ENCODE data around the gene POLE. TPM values are rescaled to one million over a fixed set of nuclear protein-coding genes. Genes with fewer than 3 reads are reported as not detected.

The POLE gene, protein sequence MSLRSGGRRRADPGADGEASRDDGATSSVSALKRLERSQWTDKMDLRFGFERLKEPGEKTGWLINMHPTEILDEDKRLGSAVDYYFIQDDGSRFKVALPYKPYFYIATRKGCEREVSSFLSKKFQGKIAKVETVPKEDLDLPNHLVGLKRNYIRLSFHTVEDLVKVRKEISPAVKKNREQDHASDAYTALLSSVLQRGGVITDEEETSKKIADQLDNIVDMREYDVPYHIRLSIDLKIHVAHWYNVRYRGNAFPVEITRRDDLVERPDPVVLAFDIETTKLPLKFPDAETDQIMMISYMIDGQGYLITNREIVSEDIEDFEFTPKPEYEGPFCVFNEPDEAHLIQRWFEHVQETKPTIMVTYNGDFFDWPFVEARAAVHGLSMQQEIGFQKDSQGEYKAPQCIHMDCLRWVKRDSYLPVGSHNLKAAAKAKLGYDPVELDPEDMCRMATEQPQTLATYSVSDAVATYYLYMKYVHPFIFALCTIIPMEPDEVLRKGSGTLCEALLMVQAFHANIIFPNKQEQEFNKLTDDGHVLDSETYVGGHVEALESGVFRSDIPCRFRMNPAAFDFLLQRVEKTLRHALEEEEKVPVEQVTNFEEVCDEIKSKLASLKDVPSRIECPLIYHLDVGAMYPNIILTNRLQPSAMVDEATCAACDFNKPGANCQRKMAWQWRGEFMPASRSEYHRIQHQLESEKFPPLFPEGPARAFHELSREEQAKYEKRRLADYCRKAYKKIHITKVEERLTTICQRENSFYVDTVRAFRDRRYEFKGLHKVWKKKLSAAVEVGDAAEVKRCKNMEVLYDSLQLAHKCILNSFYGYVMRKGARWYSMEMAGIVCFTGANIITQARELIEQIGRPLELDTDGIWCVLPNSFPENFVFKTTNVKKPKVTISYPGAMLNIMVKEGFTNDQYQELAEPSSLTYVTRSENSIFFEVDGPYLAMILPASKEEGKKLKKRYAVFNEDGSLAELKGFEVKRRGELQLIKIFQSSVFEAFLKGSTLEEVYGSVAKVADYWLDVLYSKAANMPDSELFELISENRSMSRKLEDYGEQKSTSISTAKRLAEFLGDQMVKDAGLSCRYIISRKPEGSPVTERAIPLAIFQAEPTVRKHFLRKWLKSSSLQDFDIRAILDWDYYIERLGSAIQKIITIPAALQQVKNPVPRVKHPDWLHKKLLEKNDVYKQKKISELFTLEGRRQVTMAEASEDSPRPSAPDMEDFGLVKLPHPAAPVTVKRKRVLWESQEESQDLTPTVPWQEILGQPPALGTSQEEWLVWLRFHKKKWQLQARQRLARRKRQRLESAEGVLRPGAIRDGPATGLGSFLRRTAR (N-terminal part only)
- total RNA-seq (2011; cell fraction: chromatin; rRNA removed; ENCODE audit: low replicate concordance): 895 and 1,680 TPM in 2 replicates
- 685 and 695 TPM in 2 replicates for total RNA-seq (2011; cell fraction: nucleolus; rRNA removed)
- total RNA-seq (2011; cell fraction: nucleoplasm; rRNA removed): 707 and 745 TPM in 2 replicates
- 83.6 and 86.3 TPM in 2 replicates for total RNA-seq (2014; rRNA removed)
- 36.3 and 39.1 TPM in 2 replicates for total RNA-seq (2014; rRNA removed; fragmentation: Illumina TruSeq; extraction: Trizol)
- 42.2 and 42.3 TPM in 2 replicates for total RNA-seq (2015; rRNA removed; fragmentation: Illumina TruSeq; extraction: Trizol)
- 130 and 154 TPM in 2 replicates for total RNA-seq (2021)
- 49.6 and 81.7 TPM in 2 replicates for polyA plus RNA-seq (2011; rRNA removed)
- polyA plus RNA-seq (2011; cell fraction: cytosol; rRNA removed): 34.1 and 49.5 TPM in 2 replicates
- polyA plus RNA-seq (2011; cell fraction: nucleus; rRNA removed): 471 and 640 TPM in 2 replicates
- 78.0 and 105 TPM in 2 replicates for polyA plus RNA-seq (2012)
- polyA plus RNA-seq (2014; fragmentation: Illumina TruSeq; extraction: Trizol): 64.2 and 65.6 TPM in 2 replicates
- polyA plus RNA-seq (2014; fragmentation: Nextera tagmentation; extraction: Ambion mirVana): 1 to 10 TPM; 2.4 to 2.5 TPM
- 90.6 and 126 TPM in 2 replicates for polyA plus RNA-seq (2014; rRNA removed)
- 94.9 and 115 TPM in 2 replicates for polyA minus RNA-seq (2011; rRNA and poly(A)+ RNA removed)
- polyA minus RNA-seq (2011; cell fraction: cytosol; rRNA and poly(A)+ RNA removed): 123 and 159 TPM in 2 replicates
- 317 and 354 TPM in 2 replicates for polyA minus RNA-seq (2011; cell fraction: nucleus; rRNA and poly(A)+ RNA removed)
- Bru-seq, nascent RNA: percentile 77 among the genes with signal in this experiment
- BruChase-seq, experiment 1, labeled RNA remaining after a 2-hour chase: percentile 78 among the genes with signal in this experiment
- percentile 85 among the genes with signal in this experiment for BruChase-seq, experiment 2, labeled RNA remaining after a 6-hour chase
- long read RNA-seq, experiment 1, transcript POLE-220 (6 exons, 2,221 nt): major isoform, 11 of 142 reads
- long read RNA-seq, experiment 1, partial matches to known transcripts: 88 of 142 reads
- long read RNA-seq, experiment 1, other reads (novel, unspliced or antisense): 39 of 142 reads
- long read RNA-seq, experiment 2, partial matches to known transcripts: 34 of 61 reads
- long read RNA-seq, experiment 2, other reads (novel, unspliced or antisense): 27 of 61 reads
- long read RNA-seq, experiment 3, partial matches to known transcripts: 2 of 6 reads
- long read RNA-seq, experiment 3, other reads (novel, unspliced or antisense): 3 of 6 reads

DNA sequence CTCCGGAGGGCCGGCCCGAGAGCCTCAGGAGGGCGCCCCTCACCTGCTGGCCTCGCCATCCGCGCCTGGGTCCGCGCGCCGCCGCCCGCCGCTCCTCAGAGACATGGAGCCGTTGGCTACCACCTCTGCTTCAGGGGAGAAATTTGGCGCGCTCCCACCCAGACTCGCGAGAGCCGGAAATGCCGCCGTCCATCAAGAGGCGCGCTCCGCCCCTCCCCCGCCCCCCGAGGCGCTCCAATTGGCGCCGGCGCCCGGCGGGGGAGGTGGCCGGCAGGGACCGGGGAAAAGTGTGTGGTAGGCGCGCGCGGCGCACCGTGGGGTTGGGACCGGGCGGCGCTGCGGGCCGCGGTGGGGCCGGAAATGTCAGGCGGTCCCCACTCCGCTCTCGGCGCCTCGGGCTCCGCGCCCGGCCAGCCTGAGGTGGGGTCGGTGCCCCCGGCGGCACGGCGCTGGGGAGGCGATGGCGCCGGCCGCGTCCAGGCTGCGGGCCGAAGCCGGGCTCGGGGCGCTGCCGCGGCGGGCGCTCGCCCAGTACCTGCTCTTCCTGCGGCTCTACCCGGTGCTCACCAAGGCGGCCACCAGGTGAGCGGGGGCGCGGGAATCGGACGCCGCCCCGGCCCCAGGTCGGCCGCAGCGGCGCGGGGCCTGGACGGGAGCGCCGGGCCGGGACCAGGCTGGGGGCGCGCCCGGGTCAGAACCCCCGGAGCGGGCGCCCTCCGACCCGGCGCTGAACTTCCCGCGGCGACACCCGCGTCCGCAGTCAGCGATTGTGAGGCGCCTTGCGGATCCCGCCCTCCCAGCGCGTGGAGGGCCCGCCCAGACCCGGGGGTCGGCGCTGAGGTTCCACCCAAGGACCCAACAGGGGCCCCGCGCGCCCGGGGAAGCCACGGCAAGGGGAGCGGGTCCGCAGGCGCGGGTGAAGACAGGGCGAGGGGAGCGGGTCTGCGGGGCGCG lies at the start of gene POLE, which contains the start of gene PXMP2:
POLE (minus strand) TSS at position 132 of the 954 bp plus-strand sequence; CDS start at position 105, 27 bp downstream.
PXMP2 (plus strand) TSS at position 377 of the 954 bp plus-strand sequence; CDS start at position 461, 84 bp downstream.
- Histone ChIP-seq H3K4me2 (ENCODE audit: insufficient read depth, low read length) (peak within 1 kb of the TSS; percentile 94), H3K36me3 (ENCODE audit: control insufficient read depth, insufficient read depth, low read length) (peaks cover 46% of the 10 kb centered on the region), H3K9me1 (ENCODE audit: control insufficient read depth, insufficient read depth, low read length) (peaks cover 6% of the 10 kb centered on the region), H3K9ac (ENCODE audit: insufficient read depth in 1 of 2, low read depth in 2 of 2, low read length in 2 of 2) (peak within 1 kb of the TSS; percentile 88 to 98), H3K27me3 (ENCODE audit: control insufficient read depth in 2 of 2, insufficient read depth in 2 of 2, low read length in 2 of 2) (no peaks in the 10 kb centered on the region), H3K27ac (ENCODE audit: extremely low read depth, low read depth, low read length) (peak within 1 kb of the TSS; percentile 96), H3K4me3 (peak within 1 kb of the TSS; percentile 92), H4K20me1 (replicated peaks; ENCODE audit: control insufficient read depth, insufficient read depth, low read length) (peaks cover 7% of the 10 kb centered on the region), H3K79me2 (ENCODE audit: control insufficient read depth, insufficient read depth, low read length) (peaks cover 59% of the 10 kb centered on the region), H2AFZ (ENCODE audit: low read depth, low read length) (peak within 1 kb of the TSS; percentile 63; the same call in 1 of the 2 replicates), H3K4me1 (replicated peaks in 1 of 2; ENCODE audit: control insufficient read depth in 2 of 2, insufficient read depth in 2 of 2, low read length in 2 of 2) (peaks cover 14 to 29% of the 10 kb centered on the region in 2 experiments; a peak in 4 of 5 replicates), H3K9me3 (replicated peaks; ENCODE audit: control insufficient read depth, insufficient read depth, low read depth, low read length) (peaks cover 11% of the 10 kb centered on the region; the same call in 1 of the 2 replicates)
- 0% methylated on average over 33 of the region's 134 CpGs for WGBS (ENCODE audit: insufficient coverage, low coverage, missing lambda C conversion rate)
- ChIA-PET CTCF (ENCODE audit: low intra/inter-chr PET ratio) (no interaction called here), POLR2A (no interaction called here)
- intact Hi-C loops (cut with micrococcal nuclease): no loop called here
- in situ Hi-C loops (cut with MboI): no loop called here
- DNase-seq (ENCODE audit: extremely low read depth in 1 of 4, low spot score in 3 of 4) (peak; percentile 87 to 98 (median 94)), FAIRE-seq (peak; percentile 58), ATAC-seq (peak; percentile 93)
- BruUV-seq (replicated peaks): no TSS peak
- TF ChIP-seq ZSCAN29 (IDR thresholded peaks at IDR 0.05) (peak; percentile 36; the same call in 1 of the 2 replicates), ZNF76 (CRISPR knock-in tag; IDR thresholded peaks at IDR 0.05; ENCODE audit: borderline replicate concordance) (no peak), ZNF384 (IDR thresholded peaks at IDR 0.05; ENCODE audit: low read depth, low read length) (0 out of 2 replicates have a peak, but pooled peaks have one; percentile 8), MXI1 (IDR thresholded peaks at IDR 0.05; ENCODE audit: low read depth, low read length) (peak; percentile 31; the same call in 1 of the 2 replicates), GATAD2B (IDR thresholded peaks at IDR 0.05; ENCODE audit: borderline replicate concordance) (peak; percentile 78)
